KG1 (cell line): ENCODE measurements around the gene BCL7C.
"Not testable (repeated sequence)": the region's sequence is repeated elsewhere in the genome, so short reads cannot be mapped to it uniquely, and the experiment has no call there.

Source experiments
- DNase-seq: peaks from one replicate; lab custom pipeline; 2025; lab: John Stamatoyannopoulos, UW

The BCL7C gene

DNA sequence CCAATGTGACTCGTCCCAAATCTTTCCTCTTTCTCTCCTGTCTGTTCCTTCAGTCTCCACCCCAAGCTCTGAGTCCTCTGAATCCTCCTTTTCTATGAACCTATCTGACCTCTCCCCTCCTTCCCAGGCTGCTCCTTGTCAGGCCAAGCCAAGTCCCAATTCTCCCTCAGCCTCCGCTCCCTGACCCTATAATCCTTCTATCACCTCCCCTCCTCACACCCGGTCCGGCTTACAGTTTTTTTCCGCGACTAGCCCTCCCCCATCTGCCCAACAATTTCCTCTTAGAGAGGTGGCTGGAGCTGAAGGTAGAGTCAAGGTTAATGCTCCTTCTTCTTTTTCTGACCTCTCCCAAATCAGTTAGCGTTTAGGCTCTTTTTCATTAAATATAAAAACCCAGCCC is 33.1 kb downstream of the BCL7C start:
- DNase-seq = not testable (repeated sequence)

DNA sequence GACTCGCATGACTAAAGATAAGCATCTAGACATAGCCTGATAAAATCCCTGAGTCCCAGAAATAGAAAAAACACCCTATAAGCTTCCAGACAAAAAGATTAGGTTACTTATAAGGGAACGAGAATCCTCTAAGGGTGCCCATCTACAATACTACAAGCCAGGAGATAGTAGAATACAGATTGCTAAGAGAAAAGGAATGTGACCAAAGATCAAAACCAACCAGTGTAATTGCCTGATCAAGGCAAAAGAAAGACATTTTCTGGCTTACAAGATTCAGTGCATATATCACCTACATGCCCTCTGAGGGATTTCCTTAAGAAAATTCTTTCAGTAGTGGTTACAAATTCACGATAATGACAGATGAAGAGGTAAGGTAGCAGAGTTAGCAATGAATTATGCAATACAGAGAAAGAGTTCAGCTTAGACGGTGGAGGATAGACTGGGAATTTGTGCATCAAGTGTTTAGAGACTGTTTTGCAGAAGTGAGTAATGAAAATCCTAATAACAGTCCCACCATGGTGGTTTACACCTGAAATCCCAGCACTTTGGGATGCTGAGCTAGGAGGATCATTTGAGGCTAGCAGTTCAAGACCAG is 35.0 kb downstream of the BCL7C start:
- no peak for DNase-seq

DNA sequence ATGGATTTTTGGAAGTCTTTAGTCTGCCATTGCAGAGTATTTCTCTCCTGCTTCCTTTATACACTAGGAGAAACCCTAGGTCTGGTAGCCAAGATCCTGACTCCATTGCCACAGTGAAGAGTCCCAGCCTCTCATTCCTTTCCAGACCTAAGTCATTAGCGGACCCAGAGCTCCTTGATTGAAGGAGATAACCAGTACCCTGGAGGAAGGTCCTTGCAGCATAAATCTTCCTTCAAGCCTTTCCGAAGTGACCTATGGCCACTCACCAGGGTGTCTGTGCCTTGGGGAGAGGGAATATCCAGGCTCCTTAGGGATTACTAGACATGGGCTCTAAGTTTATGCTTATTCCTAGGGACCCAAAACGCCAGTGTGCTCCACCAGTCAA is 35.8 kb downstream of the BCL7C start:
- no peak for DNase-seq

DNA sequence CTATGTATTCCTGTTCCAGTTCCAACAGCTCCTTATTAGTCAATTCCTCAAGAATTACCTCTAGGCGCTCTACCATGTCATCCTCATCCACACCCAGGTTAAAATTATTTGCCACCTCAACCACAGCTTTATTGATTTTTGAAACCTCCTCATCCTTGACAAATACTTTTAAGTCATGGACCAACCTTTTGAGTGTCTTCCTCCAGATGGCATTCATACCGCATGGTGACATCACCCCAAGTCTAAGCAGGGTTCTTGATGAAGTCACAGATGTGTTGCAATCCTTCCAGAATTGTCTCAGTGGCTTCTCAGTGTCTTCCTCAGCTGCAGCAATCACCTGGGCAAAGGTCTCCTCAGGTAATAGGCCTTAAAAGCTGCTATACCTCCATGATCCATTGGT is 40.1 kb downstream of the BCL7C start:
- DNase-seq = no peak

DNA sequence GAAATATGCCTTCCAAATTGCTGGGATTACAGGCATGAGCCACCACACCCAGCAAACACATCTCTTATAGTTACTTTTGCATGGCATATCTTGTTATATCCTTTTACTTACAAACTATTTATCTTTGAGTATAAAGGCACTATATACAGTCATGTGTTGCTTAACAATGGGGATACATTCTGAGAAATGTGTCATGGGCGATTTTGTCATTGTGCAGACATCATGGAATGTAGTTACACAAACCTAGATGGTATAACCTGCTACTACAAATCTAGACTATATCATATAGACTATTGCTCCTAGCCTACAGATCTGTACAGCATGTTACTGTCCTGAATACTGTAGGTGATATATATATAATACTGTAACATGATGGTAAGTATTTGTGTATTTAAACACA is 43.6 kb downstream of the BCL7C start:
- DNase-seq = no peak

DNA sequence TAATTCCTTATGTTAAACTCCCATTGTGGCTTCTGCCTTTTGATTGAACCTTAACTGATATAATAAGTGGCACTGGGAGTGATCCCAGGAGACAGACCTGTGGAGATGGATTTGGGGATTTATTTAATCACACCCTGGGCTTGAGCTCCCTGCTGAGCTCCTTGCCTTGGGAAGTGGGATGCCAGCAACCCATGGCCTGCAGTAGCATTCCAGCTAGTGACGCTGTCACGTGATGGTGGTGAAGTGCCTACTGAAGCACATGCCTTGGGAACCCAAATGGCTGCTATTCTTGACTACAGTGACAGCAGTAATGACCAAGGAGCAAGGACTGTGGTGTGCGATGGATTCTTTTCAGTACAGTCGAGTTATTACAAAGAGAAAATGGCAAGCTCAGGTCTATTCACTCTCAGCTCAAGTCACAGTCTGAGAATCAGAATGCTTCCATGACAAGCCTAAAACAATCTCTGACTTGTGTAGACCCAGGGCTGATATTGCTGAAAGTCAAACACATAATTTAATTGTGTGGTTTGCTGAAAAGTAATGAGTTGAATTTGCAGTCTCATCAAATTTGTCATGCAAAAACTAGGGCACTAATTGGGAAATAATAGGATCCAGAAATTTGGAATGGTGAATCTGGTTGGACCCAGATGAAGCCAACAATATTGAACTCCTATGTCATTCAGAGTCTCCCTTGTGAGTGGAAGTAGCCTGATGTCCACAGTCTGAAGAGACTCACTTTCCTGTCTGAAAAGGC is 47.1 kb downstream of the BCL7C start:
- DNase-seq = no peak

DNA sequence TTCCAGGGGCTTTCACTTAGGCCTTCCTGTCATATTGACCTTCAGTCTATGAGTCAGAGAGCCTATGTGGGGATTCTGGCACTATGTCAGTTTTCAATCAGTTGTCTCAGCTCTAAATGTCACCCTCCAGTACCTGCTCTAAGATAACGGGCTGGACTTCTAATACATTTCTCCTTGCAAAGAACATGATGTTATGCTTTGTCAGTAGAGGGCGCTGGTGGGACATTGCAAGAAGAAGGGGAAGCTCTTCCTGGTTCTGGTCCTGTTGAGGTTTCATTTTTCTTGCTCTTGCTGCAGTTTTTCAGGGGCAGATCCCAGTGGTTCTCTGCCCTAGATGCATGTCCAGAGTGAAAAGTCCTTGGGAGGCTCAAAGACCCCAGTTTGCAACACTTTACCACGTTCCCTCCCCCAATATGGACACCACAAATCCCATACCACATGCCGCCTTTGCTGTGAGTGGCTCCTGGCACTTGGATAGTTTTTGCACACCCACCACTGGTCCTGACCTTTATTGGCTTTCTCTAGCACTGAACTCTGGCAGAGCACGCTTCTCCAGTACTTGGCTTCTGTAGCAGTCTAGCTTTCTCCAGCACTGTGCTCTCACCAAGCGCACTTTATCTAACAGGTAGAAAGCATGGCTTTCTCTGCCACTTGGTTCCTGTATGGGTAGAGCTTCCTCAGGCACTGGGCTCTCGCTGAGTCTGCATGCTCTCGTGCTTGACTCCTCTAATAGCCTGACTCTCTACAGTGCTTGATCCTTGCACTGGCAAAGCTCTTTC is 49.0 kb downstream of the BCL7C start:
- peak; percentile 61 for DNase-seq

DNA sequence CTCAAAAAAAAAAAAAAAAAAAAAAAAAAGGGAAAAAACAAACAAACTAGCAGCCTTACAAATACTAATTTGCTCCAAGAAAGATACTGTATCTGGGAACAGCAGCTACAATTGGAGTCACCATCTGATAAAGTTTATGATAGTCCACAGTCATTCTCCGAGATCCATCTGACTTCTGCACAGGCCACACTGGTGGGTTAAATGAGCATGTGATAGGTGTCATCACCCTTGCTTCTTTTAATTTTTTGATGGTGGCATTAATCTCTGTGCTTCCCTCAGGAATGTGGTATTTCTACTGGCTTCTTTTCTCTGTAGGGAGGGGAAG is 49.6 kb downstream of the BCL7C start:
- no peak for DNase-seq

DNA sequence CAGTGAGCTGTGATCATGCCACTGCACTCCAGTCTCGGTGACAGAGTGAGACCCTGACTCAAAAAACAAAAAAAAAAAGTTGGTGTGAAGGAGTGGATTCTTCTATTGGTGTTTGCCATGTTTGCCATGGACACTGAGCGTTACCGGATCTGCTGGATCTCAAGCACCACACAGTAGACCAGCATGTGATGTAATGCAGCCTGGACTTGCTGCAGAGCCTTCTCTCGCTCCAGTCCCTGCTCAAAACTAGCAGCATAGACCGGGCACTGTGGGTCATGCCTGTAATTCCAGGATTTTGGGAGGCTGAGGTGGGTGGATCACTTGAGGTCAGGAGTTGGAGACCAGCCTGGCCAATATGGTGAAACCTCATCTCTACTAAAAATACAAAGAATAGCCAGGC is 50.4 kb downstream of the BCL7C start:
- DNase-seq = no peak

DNA sequence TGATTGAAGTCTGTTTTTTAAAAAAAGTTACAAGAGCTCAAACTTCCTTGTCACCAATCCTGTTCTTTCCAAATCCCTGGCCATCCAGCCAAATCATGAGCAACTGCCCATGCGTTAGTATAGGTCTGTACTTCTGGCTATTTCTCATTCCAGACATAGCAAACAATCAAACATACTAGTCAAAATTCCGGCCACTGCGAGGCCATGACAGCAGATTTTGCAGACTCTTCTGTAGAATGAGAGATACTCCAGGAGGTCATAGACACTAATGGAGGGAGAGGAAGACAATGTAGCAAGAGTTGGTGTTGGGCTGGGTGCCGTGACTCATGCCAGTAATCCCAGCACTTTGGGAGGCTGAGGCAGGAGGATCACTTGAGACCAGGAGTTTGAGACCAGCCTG is 50.9 kb downstream of the BCL7C start:
- DNase-seq = no peak

DNA sequence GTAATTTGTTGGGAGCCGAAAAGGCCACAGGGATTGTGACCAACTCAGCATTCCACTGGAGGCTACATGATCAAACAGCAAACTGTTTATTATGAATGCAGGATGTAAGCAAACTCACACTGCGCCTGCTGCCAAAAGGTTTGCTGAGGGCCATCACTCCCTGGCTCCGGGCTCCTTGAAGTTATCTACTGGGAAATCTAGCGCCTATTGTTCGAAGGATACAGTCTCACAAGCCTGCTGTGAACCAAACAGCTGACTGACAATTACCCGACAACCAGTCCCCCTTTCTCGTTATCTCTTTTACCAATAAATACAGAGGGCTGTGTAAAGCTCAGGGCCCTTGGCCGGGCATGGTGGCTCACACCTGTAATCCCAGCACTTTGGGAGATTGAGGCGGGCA is 52.5 kb downstream of the BCL7C start:
- DNase-seq = no peak

DNA sequence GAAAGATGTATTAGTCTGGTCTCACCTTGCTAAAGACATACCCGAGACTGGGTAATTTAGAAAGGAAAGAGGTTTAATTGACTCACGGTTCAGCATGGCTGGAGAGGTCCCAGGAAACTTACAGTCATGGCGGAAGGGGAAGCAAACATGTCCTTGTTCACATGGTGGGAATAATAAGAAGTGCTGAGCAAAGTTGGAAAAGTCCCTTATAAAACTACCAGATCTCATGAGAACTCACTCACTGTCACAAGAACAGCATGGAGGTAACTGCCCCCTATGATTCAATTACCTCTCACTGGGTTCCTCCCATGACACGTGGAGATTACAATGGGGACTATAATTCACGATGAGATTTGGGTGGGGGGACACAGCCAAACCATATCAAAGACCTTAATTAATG is 53.3 kb downstream of the BCL7C start:
- DNase-seq = no peak

DNA sequence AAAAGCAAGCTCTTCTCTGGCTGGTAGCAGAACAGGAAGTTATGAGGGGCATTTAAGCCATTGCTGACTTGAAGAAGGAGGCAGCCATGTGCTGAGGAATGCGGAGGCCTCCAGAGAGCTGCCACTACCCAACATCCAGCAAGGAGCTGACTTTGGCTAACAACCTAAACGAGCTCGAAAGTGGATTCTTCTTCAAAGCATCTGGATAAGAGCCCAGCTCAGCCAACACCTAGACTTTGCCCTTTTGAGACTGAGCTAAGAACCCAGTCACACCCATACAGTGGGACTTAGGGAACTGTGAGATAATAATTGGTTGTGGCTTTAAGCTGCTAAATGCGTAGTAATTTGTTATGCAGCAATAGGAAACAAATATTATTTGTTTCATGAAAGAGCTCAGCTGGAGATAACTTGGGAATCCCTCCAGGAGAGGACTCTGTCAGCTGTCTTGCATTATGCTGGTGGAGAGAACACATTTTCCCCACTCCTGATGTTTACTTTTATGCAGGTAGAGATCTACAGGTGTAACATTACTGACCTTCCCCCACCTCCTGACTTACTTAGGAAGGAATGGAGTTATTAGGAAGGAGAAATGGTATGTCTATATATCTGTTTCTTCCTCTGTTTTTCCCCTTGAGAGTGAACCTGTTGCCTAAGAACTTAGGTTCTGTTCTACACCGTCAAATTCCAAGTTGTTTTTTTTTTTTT is 54.2 kb downstream of the BCL7C start:
- no peak for DNase-seq

DNA sequence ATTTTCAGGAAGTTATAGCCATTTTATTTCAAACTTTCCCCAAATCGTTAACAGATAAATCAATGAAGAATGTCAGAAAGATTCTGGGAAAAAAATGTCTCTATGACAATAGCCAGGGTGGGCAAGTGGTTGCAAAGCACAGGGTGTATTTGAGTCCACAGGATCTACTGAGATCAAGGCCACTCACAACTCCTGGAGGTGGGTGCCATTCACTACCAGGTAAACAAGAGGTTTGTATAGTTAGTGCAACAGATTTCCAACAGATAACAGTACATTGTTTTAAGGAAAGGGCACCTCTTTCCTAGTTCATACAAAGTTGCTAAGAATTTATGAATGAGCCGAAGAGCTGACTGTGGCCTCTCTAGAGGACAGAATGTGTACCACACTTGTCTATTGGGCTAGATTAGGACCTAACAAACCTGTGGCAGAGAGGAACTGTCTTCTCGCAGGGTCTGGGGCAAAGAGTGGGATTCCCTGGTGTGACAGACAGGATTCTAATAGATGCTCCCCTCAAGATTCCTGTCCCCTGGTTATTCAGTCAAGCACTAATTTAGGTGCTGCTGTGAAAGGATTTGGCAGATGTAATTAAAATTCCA is 54.9 kb downstream of the BCL7C start:
- DNase-seq = no peak

DNA sequence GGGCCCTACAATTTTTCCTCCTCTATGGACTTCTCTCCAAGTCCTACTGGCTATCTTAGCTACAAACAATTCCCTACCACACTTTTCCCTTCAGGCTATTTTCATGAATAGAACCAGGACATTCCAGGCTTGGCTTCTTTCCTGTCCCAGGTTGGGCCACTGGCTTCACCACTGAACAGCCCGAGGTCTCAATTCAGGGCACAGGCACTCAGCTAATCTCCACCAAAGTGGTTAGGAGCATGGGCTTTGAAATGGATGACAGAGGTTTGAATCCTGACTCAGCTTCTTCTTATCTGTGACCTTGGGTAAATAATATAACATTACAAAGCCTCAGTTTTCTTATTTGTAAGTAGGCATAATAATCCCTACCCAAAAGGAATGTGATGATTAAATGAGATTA is 56.0 kb downstream of the BCL7C start:
- no peak for DNase-seq
